ENCODE measurements around the gene POLR2H. TPM values are rescaled to one million over a fixed set of nuclear protein-coding genes. Genes with fewer than 3 reads are reported as not detected.

Gene POLR2H
- total RNA-seq, 5 donors from 2014 or later (not counting 1 experiment from before 2014, with no cell fraction given) = 33.0 to 75.1 (median 53.3) TPM

DNA sequence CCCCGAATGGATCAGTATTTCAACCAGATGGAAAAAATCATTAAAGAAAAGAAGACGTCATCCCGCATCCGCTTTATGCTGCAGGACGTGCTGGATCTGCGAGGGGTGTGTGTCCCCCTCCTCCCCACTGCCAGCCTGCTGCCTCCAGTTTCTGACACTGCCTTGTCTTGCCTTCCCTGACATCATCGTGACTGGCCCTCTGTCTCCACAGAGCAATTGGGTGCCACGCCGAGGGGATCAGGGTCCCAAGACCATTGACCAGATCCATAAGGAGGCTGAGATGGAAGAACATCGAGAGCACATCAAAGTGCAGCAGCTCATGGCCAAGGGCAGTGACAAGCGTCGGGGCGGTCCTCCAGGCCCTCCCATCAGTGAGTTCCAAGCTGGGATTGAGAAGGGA lies 36.2 kb upstream of the POLR2H start:
- 95% methylated on average over 13 of the region's 13 CpGs for WGBS (ENCODE audit: insufficient coverage)
- no peaks in the 10 kb centered on the region for H3K27me3 ChIP-seq (replicated peaks in 1 of 2; ENCODE audit: control insufficient read depth in 2 of 2, extremely low read depth in 1 of 2, insufficient read depth in 2 of 2, low read length in 1 of 2)
- no peaks in the 10 kb centered on the region for H3K9me3 ChIP-seq
- H3K36me3 ChIP-seq (ENCODE audit: control insufficient read depth in 2 of 2, extremely low read depth in 1 of 2, insufficient read depth in 1 of 2, low read length in 1 of 2) = peaks cover 52 to 92% of the 10 kb centered on the region in 2 donors
- Mint-ChIP-seq H3K27ac (peak overlapping the region in 1 of 2 donors; percentile 22), H3K36me3 (peaks cover 78% of the 10 kb centered on the region), H3K4me1 (no peaks in the 10 kb centered on the region), H3K4me3 (no peak overlapping the region), H3K9me3 (no peaks in the 10 kb centered on the region), H3K27me3 (no peaks in the 10 kb centered on the region)
- CTCF ChIA-PET = no interaction called here
- no peak overlapping the region for H3K4me3 ChIP-seq (ENCODE audit: control insufficient read depth in 1 of 2, extremely low read depth in 1 of 2, low read length in 1 of 2)
- no peak for DNase-seq
- H3K4me1 ChIP-seq (ENCODE audit: control insufficient read depth in 1 of 2, extremely low read depth in 1 of 2, insufficient read depth in 2 of 2, low read length in 2 of 2) = no peaks in the 10 kb centered on the region
- ATAC-seq (replicated peaks in 1 of 4) = no peak
- H3K27ac ChIP-seq (ENCODE audit: low read length) = no peak overlapping the region
- POLR2A ChIA-PET = no interaction called here

DNA sequence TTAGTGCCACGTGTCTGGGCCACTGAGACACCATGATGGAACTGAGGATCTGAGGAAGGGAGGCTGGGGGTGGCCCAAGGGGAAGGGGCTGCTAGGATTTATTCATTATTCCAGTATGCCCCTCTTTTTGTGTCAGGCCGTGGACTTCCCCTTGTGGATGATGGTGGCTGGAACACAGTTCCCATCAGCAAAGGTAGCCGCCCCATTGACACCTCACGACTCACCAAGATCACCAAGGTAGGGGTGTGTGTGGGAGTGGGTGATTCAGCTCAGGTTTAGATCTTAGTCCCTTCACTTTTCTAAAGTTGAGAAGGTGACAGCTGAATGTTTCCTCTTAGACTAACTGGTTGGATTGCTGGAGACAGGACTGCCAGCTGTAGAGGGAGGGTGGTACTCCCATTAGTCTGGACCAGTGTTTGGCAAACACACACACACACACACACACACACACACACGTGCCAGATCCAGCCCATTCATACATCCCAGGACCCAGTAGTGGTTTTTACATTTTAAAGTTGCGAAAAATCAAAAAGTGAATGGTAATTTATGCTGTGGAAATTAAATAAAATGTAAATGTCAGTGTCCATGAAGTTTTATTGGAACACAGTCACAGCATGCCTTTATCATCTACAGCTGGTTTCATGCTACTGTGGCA lies 35.7 kb upstream of the POLR2H start:
- CTCF ChIA-PET = interaction anchor here in 1 of 2 donors (0.6 kb wide), 1 partner anchor 429 kb away, joined by 3 read pairs; no protein-coding TSS in a partner anchor
- Mint-ChIP-seq H3K4me1 (no peaks in the 10 kb centered on the region), H3K27ac (peak overlapping the region in 1 of 2 donors; percentile 22)

DNA sequence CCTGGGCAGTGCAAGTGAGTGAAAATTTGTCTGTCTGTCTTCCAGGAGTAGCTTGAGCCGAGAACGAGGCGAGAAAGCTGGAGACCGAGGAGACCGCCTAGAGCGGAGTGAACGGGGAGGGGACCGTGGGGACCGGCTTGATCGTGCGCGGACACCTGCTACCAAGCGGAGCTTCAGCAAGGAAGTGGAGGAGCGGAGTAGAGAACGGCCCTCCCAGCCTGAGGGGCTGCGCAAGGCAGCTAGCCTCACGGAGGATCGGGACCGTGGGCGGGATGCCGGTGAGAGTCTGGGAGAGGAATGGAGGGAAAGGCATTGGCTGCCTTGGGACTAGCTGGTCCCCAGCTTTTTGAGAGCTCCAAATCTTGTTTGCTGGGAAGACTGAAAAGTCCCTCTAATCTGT lies 34.3 kb upstream of the POLR2H start:
- ATAC-seq (replicated peaks in 1 of 4) = no peak
- Mint-ChIP-seq H3K36me3 (peaks cover 73% of the 10 kb centered on the region), H3K27ac (no peak overlapping the region), H3K4me1 (no peaks in the 10 kb centered on the region), H3K4me3 (no peak overlapping the region), H3K27me3 (no peaks in the 10 kb centered on the region), H3K9me3 (no peaks in the 10 kb centered on the region)
- Histone ChIP-seq H3K27me3 (replicated peaks in 1 of 2; ENCODE audit: control insufficient read depth in 2 of 2, extremely low read depth in 1 of 2, insufficient read depth in 2 of 2, low read length in 1 of 2) (no peaks in the 10 kb centered on the region), H3K4me3 (ENCODE audit: control insufficient read depth in 1 of 2, extremely low read depth in 1 of 2, low read length in 1 of 2) (no peak overlapping the region), H3K36me3 (ENCODE audit: control insufficient read depth in 2 of 2, extremely low read depth in 1 of 2, insufficient read depth in 1 of 2, low read length in 1 of 2) (peaks cover 49 to 89% of the 10 kb centered on the region in 2 donors), H3K4me1 (ENCODE audit: control insufficient read depth in 1 of 2, extremely low read depth in 1 of 2, insufficient read depth in 2 of 2, low read length in 2 of 2) (no peaks in the 10 kb centered on the region), H3K27ac (ENCODE audit: low read length) (no peak overlapping the region), H3K9me3 (no peaks in the 10 kb centered on the region)
- 97% methylated on average over 18 of the region's 21 CpGs for WGBS (ENCODE audit: insufficient coverage)
- ChIA-PET POLR2A (interaction anchor here in 1 of 2 donors (0.6 kb wide), 1 partner anchor 62 kb away, joined by 3 read pairs; no protein-coding TSS in a partner anchor), CTCF (no interaction called here)
- DNase-seq = no peak

More for the DNA sequence above, 35.7 kb upstream of the POLR2H start:
- 67% methylated on average over 1 of the region's 6 CpGs for WGBS (ENCODE audit: insufficient coverage)
- Histone ChIP-seq H3K27ac (ENCODE audit: low read length) (no peak overlapping the region), H3K27me3 (replicated peaks in 1 of 2; ENCODE audit: control insufficient read depth in 2 of 2, extremely low read depth in 1 of 2, insufficient read depth in 2 of 2, low read length in 1 of 2) (no peaks in the 10 kb centered on the region), H3K36me3 (ENCODE audit: control insufficient read depth in 2 of 2, extremely low read depth in 1 of 2, insufficient read depth in 1 of 2, low read length in 1 of 2) (peaks cover 53 to 89% of the 10 kb centered on the region in 2 donors), H3K4me3 (ENCODE audit: control insufficient read depth in 1 of 2, extremely low read depth in 1 of 2, low read length in 1 of 2) (no peak overlapping the region), H3K9me3 (no peaks in the 10 kb centered on the region), H3K4me1 (ENCODE audit: control insufficient read depth in 1 of 2, extremely low read depth in 1 of 2, insufficient read depth in 2 of 2, low read length in 2 of 2) (no peaks in the 10 kb centered on the region)
- POLR2A ChIA-PET = no interaction called here
- no peaks in the 10 kb centered on the region for H3K27me3 Mint-ChIP-seq
- DNase-seq (no peak), ATAC-seq (replicated peaks in 1 of 4) (no peak)
- H3K4me3 Mint-ChIP-seq = no peak overlapping the region
- H3K36me3 Mint-ChIP-seq = peaks cover 74% of the 10 kb centered on the region
- no peaks in the 10 kb centered on the region for H3K9me3 Mint-ChIP-seq

DNA sequence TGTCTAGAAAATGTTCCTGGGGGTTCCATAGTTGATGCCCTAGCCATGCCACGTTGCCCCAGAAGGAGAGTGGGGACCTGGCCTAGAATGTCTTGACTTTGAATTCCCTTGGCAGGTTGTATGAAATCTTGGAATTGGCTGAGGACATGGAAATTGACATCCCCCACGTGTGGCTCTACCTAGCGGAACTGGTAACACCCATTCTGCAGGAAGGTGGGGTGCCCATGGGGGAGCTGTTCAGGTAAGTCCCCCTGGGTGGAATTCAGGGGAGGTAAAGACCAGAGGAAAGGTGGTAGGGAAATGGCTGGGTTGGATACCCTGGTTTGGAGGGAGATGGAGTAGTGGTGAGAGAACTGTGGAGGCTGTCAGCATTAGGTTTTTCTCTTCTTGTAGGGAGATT lies 33.0 kb upstream of the POLR2H start:
- Histone ChIP-seq H3K4me1 (ENCODE audit: control insufficient read depth in 1 of 2, extremely low read depth in 1 of 2, insufficient read depth in 2 of 2, low read length in 2 of 2) (no peaks in the 10 kb centered on the region), H3K9me3 (no peaks in the 10 kb centered on the region), H3K27ac (ENCODE audit: low read length) (no peak overlapping the region), H3K36me3 (ENCODE audit: control insufficient read depth in 2 of 2, extremely low read depth in 1 of 2, insufficient read depth in 1 of 2, low read length in 1 of 2) (peaks cover 43 to 88% of the 10 kb centered on the region in 2 donors), H3K27me3 (replicated peaks in 1 of 2; ENCODE audit: control insufficient read depth in 2 of 2, extremely low read depth in 1 of 2, insufficient read depth in 2 of 2, low read length in 1 of 2) (no peaks in the 10 kb centered on the region), H3K4me3 (ENCODE audit: control insufficient read depth in 1 of 2, extremely low read depth in 1 of 2, low read length in 1 of 2) (no peak overlapping the region)
- H3K27me3 Mint-ChIP-seq = no peaks in the 10 kb centered on the region
- peaks cover 5 to 12% (median 7%) of the 10 kb centered on the region in 3 donors for H3K4me1 Mint-ChIP-seq
- no peaks in the 10 kb centered on the region for H3K9me3 Mint-ChIP-seq
- 100% methylated on average over 2 of the region's 3 CpGs for WGBS (ENCODE audit: insufficient coverage)
- H3K27ac Mint-ChIP-seq = peak overlapping the region; percentile 10 to 58
- no peak overlapping the region for H3K4me3 Mint-ChIP-seq
- H3K36me3 Mint-ChIP-seq = peaks cover 68% of the 10 kb centered on the region
- DNase-seq = no peak
- ChIA-PET POLR2A (no interaction called here), CTCF (no interaction called here)
- ATAC-seq (replicated peaks in 1 of 4) = no peak

DNA sequence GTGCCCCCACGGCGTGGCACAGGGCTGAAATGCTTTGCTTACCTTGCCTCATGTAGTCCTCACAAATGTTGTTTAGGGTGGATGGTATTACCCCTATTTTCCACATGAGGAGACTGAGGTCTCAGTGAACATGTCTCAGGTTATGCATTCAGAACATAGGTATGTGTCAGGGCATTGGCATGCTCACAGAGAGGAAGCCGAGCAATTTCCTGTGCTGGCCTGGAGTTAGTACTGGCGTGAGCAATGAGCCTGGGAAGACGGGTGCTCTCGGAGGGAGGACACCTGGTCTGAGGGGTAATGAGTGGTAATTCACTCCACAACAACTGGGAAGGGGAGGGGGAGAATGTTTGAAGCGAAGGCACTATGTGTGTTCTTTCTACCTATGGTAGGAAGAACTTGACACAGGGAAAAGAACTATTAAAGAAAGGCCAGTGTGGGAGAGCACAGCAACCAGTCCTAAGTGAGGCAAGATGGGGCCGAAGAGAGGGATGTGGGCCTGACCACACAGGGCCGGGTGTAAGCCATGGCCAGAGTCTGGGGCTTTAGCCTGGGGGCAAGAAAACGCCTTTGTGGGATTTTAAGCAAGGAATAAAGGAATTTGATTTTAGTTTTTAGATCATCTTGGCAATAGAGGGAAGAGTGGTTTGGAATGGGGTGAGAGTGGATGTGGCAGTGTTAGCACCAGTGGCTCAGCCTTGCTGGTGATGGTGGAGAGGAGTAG lies 29.0 kb upstream of the POLR2H start:
- Mint-ChIP-seq H3K27ac (peak overlapping the region in 1 of 2 donors; percentile 76), H3K4me1 (peaks cover 37 to 44% (median 38%) of the 10 kb centered on the region in 3 donors), H3K27me3 (no peaks in the 10 kb centered on the region), H3K9me3 (no peaks in the 10 kb centered on the region), H3K36me3 (peaks cover 44% of the 10 kb centered on the region), H3K4me3 (no peak overlapping the region)
- POLR2A ChIA-PET = no interaction called here
- H3K9me3 ChIP-seq = no peaks in the 10 kb centered on the region
- H3K27ac ChIP-seq (ENCODE audit: low read length) = no peak overlapping the region
- H3K27me3 ChIP-seq (replicated peaks in 1 of 2; ENCODE audit: control insufficient read depth in 2 of 2, extremely low read depth in 1 of 2, insufficient read depth in 2 of 2, low read length in 1 of 2) = no peaks in the 10 kb centered on the region
- CTCF ChIA-PET = no interaction called here
- 91% methylated on average over 6 of the region's 10 CpGs for WGBS (ENCODE audit: insufficient coverage)
- H3K36me3 ChIP-seq (ENCODE audit: control insufficient read depth in 2 of 2, extremely low read depth in 1 of 2, insufficient read depth in 1 of 2, low read length in 1 of 2) = peaks cover 29 to 67% of the 10 kb centered on the region in 2 donors
- H3K4me3 ChIP-seq (ENCODE audit: control insufficient read depth in 1 of 2, extremely low read depth in 1 of 2, low read length in 1 of 2) = no peak overlapping the region
- DNase-seq = no peak
- peaks cover 6 to 25% of the 10 kb centered on the region in 2 experiments for H3K4me1 ChIP-seq (ENCODE audit: control insufficient read depth in 1 of 2, extremely low read depth in 1 of 2, insufficient read depth in 2 of 2, low read length in 2 of 2)
- ATAC-seq (replicated peaks in 1 of 4) = no peak

DNA sequence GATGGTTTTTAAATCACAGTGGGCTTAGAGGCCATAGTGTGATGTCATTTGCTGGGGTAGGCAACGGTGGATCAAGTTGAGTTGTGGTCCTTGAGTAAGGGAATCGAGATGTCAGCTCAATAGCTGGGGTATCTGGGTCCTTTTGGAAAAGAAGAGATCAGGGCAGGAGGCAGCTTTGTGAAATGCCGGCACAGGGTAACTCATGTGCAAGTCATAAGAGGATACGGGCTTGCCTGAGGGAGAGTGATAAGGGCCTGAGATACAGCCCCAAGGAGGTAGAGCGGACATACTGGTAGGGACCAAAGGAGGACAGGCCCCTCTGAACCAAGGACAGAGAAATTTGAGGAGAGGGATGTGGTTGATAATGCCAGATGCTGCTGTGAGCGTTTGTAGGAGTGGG lies 28.3 kb upstream of the POLR2H start:
- Histone ChIP-seq H3K27me3 (replicated peaks in 1 of 2; ENCODE audit: control insufficient read depth in 2 of 2, extremely low read depth in 1 of 2, insufficient read depth in 2 of 2, low read length in 1 of 2) (peaks cover 0 to 4% of the 10 kb centered on the region in 2 experiments), H3K27ac (ENCODE audit: low read length) (peak overlapping the region; percentile 6), H3K36me3 (ENCODE audit: control insufficient read depth in 2 of 2, extremely low read depth in 1 of 2, insufficient read depth in 1 of 2, low read length in 1 of 2) (peaks cover 23 to 62% of the 10 kb centered on the region in 2 donors), H3K4me3 (ENCODE audit: control insufficient read depth in 1 of 2, extremely low read depth in 1 of 2, low read length in 1 of 2) (no peak overlapping the region), H3K4me1 (ENCODE audit: control insufficient read depth in 1 of 2, extremely low read depth in 1 of 2, insufficient read depth in 2 of 2, low read length in 2 of 2) (peaks cover 6 to 30% of the 10 kb centered on the region in 2 experiments), H3K9me3 (no peaks in the 10 kb centered on the region)
- H3K27ac Mint-ChIP-seq = peak overlapping the region; percentile 44 to 76
- CTCF ChIA-PET = no interaction called here
- no peaks in the 10 kb centered on the region for H3K9me3 Mint-ChIP-seq
- H3K4me3 Mint-ChIP-seq = no peak overlapping the region
- no peak for DNase-seq
- WGBS (ENCODE audit: insufficient coverage) = 97% methylated on average over 6 of the region's 6 CpGs
- POLR2A ChIA-PET = no interaction called here
- no peaks in the 10 kb centered on the region for H3K27me3 Mint-ChIP-seq
- peaks cover 43 to 51% (median 44%) of the 10 kb centered on the region in 3 donors for H3K4me1 Mint-ChIP-seq
- no peak for ATAC-seq (replicated peaks in 1 of 4)
- H3K36me3 Mint-ChIP-seq = peaks cover 38% of the 10 kb centered on the region
